Activated CD4-positive, alpha-beta memory T cell treated with anti-CD3 and anti-CD28 coated beads, Interleukin-2, amount 10 ng/mL, durations not matched to agents 7 days and 5 days (primary cell): ENCODE measurements around the gene STMN3. TPM values are rescaled to one million over a fixed set of nuclear protein-coding genes. Genes with fewer than 3 reads are reported as not detected.
A peak's percentile ranks its signal among the peaks of the same experiment; 100 is the strongest.
"Not testable (repeated sequence)": the region's sequence is repeated elsewhere in the genome, so short reads cannot be mapped to it uniquely, and the experiment has no call there.

Source experiments
- CTCF ChIA-PET: fragments of 350-600 bp; sonication (Branson Sonifier 250); formaldehyde crosslinking; loops from one replicate; lab custom pipeline; 2021; ENCODE audit warnings: antibody characterized with exemption, inconsistent platforms; lab: Charles Lee
- POLR2A ChIA-PET: fragments of 350-600 bp; sonication (Branson Sonifier 250); formaldehyde crosslinking; loops from one replicate; lab custom pipeline; 2021; ENCODE audit warnings: antibody characterized with exemption; lab: Charles Lee
- DNase-seq: peaks from one replicate; pipeline ENCODE4 v3.0.0-alpha.2; 2020
- H3K27ac Mint-ChIP-seq: one replicate; pipeline ENCODE4 v1.8.0; 2021; ENCODE audit warnings: mild to moderate bottlenecking, mixed read lengths
- H3K27me3 Mint-ChIP-seq: one replicate; pipeline ENCODE4 v1.8.0; 2021; ENCODE audit warnings: mixed read lengths
- H3K36me3 Mint-ChIP-seq: one replicate; pipeline ENCODE4 v1.8.0; 2021; ENCODE audit warnings: low read depth, mixed read lengths
- H3K4me1 Mint-ChIP-seq: one replicate; pipeline ENCODE4 v1.8.0; 2021; ENCODE audit warnings: mixed read lengths
- H3K4me3 Mint-ChIP-seq: one replicate; pipeline ENCODE4 v1.8.0; 2021; ENCODE audit warnings: mild to moderate bottlenecking, mixed read lengths
- H3K9me3 Mint-ChIP-seq: one replicate; pipeline ENCODE4 v1.8.0; 2021; ENCODE audit warnings: mixed read lengths
- total RNA-seq, 2 experiments: library from RNA; stranded (reverse); gene quantifications; one replicate each; pipeline ENCODE4 v1.2.3, GENCODE V29; 2021

The STMN3 gene
- total RNA-seq, 2 experiments from 2014 or later, result 20.9 to 23.8 TPM

GRCh38 chr20:63657260-63657936 lies 4.2 kb upstream of the STMN3 start:
- H3K4me1 Mint-ChIP-seq, result peaks cover 38% of the 10 kb centered on the region
- no peak for DNase-seq
- ChIA-PET POLR2A (interaction anchor here (0.6 to 1.6 kb wide), 18 partner anchors 8 to 323 kb away, joined by 3 to 18 read pairs (median 6); partner anchors contain the start of genes ARFRP1, GMEB2, HELZ2 and LIME1), CTCF (interaction anchor here (1.0 to 2.9 kb wide), 5 partner anchors 11 to 120 kb away, joined by 4 to 22 read pairs (median 5); partner anchors contain the start of genes LIME1 and PTK6)
- peaks cover 14% of the 10 kb centered on the region for H3K36me3 Mint-ChIP-seq
- no peaks in the 10 kb centered on the region for H3K9me3 Mint-ChIP-seq
- peak overlapping the region; percentile 90 for H3K4me3 Mint-ChIP-seq
- H3K27ac Mint-ChIP-seq, result peak overlapping the region; percentile 85
- peaks cover 3% of the 10 kb centered on the region for H3K27me3 Mint-ChIP-seq

DNA sequence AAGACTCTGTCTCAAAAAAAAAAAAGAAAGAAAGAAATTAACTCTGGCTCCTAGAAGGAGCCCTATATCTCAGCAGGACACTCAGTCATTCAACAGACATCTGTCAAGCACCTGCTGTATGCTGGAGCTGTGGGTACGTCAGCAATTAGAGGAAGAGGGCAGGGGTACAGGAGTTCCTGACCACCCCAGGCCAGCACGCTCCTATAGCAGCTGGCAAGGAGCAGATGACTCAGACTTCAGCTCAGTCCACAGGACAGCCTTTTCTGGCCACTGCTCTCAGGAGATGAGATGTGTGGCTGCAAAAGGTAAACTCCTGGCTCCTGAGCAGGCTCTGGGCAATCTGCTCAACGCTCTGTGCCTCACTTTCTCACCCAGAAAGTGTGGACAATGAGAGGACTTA lies 3.2 kb upstream of the STMN3 start:
- POLR2A ChIA-PET, result interaction anchor here (0.6 to 0.8 kb wide), 2 partner anchors 17 to 148 kb away, joined by 3 read pairs; no protein-coding TSS in a partner anchor
- H3K27ac Mint-ChIP-seq, result no peak overlapping the region
- H3K4me1 Mint-ChIP-seq, result peaks cover 42% of the 10 kb centered on the region
- DNase-seq, result no peak
- no peak overlapping the region for H3K4me3 Mint-ChIP-seq
- H3K27me3 Mint-ChIP-seq, result peaks cover 6% of the 10 kb centered on the region
- CTCF ChIA-PET, result interaction anchor here (2.9 kb wide), 1 partner anchor 14 kb away, joined by 22 read pairs; no protein-coding TSS in a partner anchor
- no peaks in the 10 kb centered on the region for H3K9me3 Mint-ChIP-seq
- H3K36me3 Mint-ChIP-seq, result peaks cover 11% of the 10 kb centered on the region

DNA sequence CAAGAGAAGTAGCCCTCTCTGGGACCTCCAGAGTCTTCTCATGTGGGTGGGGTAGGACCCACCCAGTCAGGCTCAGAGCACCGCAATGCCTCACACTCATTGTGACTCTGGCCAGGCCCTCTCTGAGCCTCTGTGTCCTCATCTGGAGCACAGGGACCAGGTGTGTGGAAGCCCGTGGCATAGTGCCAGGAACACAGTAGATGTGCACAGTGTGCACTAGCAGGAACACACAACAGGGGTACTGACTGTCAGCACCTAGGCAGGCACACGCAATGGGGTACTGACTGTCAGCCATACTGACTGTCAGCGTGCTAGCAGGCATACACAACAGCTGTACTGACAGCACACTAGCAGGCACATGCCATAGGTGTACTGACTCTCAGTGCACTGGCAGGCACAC lies 2.0 kb upstream of the STMN3 start:
- POLR2A ChIA-PET, result no interaction called here
- H3K27ac Mint-ChIP-seq, result no peak overlapping the region
- no peaks in the 10 kb centered on the region for H3K9me3 Mint-ChIP-seq
- peaks cover 42% of the 10 kb centered on the region for H3K4me1 Mint-ChIP-seq
- DNase-seq, result no peak
- peaks cover 8% of the 10 kb centered on the region for H3K36me3 Mint-ChIP-seq
- H3K27me3 Mint-ChIP-seq, result peaks cover 12% of the 10 kb centered on the region
- CTCF ChIA-PET, result no interaction called here
- H3K4me3 Mint-ChIP-seq, result no peak overlapping the region

- peaks cover 7% of the 10 kb centered on the region for H3K36me3 Mint-ChIP-seq
- H3K9me3 Mint-ChIP-seq, result no peaks in the 10 kb centered on the region
- peaks cover 32% of the 10 kb centered on the region for H3K4me1 Mint-ChIP-seq
- peak overlapping the region; percentile 63 for H3K4me3 Mint-ChIP-seq
- peaks cover 12% of the 10 kb centered on the region for H3K27me3 Mint-ChIP-seq
- ChIA-PET CTCF (interaction anchor here (1.3 kb wide), 1 partner anchor 12 kb away, joined by 4 read pairs; no protein-coding TSS in a partner anchor), POLR2A (interaction anchor here (0.9 to 1.5 kb wide), 2 partner anchors 18 to 133 kb away, joined by 4 to 7 read pairs; no protein-coding TSS in a partner anchor)
- DNase-seq, result no peak
- no peak overlapping the region for H3K27ac Mint-ChIP-seq
Measured at GRCh38 chr20:63653974-63654668, 897 bp upstream of the STMN3 start.

GRCh38 chr20:63652192-63652980 lies 838 bp downstream of the STMN3 start:
- ChIA-PET POLR2A (interaction anchor here (1.0 to 2.1 kb wide), 6 partner anchors 10 to 115 kb away, joined by 3 to 11 read pairs (median 6); partner anchors contain the start of genes GMEB2 and PTK6), CTCF (interaction anchor here (1.1 kb wide), 1 partner anchor 11 kb away, joined by 5 read pairs; no protein-coding TSS in a partner anchor)
- H3K4me3 Mint-ChIP-seq, result peak overlapping the region; percentile 4
- DNase-seq, result no peak
- peaks cover 12% of the 10 kb centered on the region for H3K27me3 Mint-ChIP-seq
- H3K36me3 Mint-ChIP-seq, result no peaks in the 10 kb centered on the region
- no peaks in the 10 kb centered on the region for H3K9me3 Mint-ChIP-seq
- peaks cover 18% of the 10 kb centered on the region for H3K4me1 Mint-ChIP-seq
- no peak overlapping the region for H3K27ac Mint-ChIP-seq

- H3K27ac Mint-ChIP-seq, result no peak overlapping the region
- ChIA-PET POLR2A (interaction anchor here (1.7 to 2.1 kb wide), 2 partner anchors 10 to 24 kb away, joined by 5 to 11 read pairs; partner anchors contain the start of gene GMEB2), CTCF (interaction anchor here (1.1 kb wide), 1 partner anchor 10 kb away, joined by 5 read pairs; no protein-coding TSS in a partner anchor)
Measured at GRCh38 chr20:63651942-63652191, 1.4 kb downstream of the STMN3 start.

DNA sequence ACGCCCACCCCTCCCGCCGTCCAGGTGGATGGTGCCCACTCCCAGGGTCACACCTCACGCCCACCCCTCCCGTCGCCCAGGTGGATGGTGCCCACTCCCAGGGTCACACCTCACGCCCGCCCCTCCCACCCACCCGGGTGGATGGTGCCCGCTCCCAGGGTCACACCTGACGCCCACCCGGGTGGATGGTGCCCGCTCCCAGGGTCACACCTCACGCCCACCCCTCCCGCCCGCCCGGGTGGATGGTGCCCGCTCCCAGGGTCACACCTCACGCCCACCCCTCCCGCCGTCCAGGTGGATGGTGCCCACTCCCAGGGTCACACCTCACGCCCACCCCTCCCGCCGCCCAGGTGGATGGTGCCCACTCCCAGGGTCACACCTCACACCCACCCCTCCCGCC lies 2.7 kb downstream of the STMN3 start:
- DNase-seq, H3K27ac Mint-ChIP-seq, H3K36me3 Mint-ChIP-seq, H3K4me3 Mint-ChIP-seq, H3K9me3 Mint-ChIP-seq, CTCF ChIA-PET: not testable (repeated sequence)
- H3K4me1 Mint-ChIP-seq, result peaks cover 16% of the 10 kb centered on the region
- POLR2A ChIA-PET, result interaction anchor here (1.7 kb wide), 1 partner anchor 23 kb away, joined by 5 read pairs; the partner anchor contains the start of gene GMEB2
- peaks cover 12% of the 10 kb centered on the region for H3K27me3 Mint-ChIP-seq

More at GRCh38 chr20:63651942-63652191, 1.4 kb downstream of the STMN3 start:
- peaks cover 12% of the 10 kb centered on the region for H3K27me3 Mint-ChIP-seq
- H3K36me3 Mint-ChIP-seq, result no peaks in the 10 kb centered on the region
- H3K4me3 Mint-ChIP-seq, result peak overlapping the region; percentile 58
- DNase-seq, result no peak
- H3K9me3 Mint-ChIP-seq, result no peaks in the 10 kb centered on the region
- H3K4me1 Mint-ChIP-seq, result peaks cover 16% of the 10 kb centered on the region

DNA sequence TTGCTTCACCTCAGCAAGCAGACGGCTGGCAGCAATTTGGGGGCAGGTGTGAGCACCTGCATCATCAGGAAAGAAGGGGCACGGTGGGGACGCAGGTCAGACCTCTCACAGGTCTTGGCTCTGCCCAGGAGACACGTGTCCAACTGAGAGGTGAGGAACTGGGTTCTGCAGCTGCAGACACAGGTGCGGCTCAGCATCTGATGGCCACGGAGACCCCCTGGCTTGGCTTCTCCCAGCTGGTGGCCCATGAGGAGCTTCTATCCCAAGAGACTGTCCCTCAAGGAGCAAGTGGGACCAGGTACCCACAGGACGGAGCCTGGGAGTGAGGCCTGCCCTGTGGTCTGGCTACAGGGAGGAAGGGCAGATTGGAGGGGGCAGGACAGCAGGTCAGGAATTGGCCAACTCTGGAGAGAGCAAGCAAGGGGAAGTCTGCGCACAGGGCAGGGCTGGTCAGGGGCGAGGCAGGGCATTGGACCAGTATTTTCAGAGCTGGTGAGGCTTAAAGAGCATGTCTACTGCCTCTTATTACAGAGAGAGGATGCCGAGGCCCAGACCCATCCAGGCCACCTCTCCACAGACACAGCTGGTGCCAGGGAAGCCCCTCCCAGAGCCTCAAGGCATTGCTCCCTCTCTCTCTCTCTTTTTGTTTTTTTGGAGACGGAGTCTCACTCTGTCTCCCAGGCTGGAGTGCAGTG lies 4.2 kb downstream of the STMN3 start:
- peaks cover 13% of the 10 kb centered on the region for H3K27me3 Mint-ChIP-seq
- no peaks in the 10 kb centered on the region for H3K36me3 Mint-ChIP-seq
- ChIA-PET POLR2A (interaction anchor here (0.7 to 1.2 kb wide), 2 partner anchors 9 kb away, joined by 3 read pairs; partner anchors contain the start of gene RTEL1), CTCF (no interaction called here)
- no peak overlapping the region for H3K27ac Mint-ChIP-seq
- peaks cover 9% of the 10 kb centered on the region for H3K4me1 Mint-ChIP-seq
- H3K4me3 Mint-ChIP-seq, result no peak overlapping the region
- H3K9me3 Mint-ChIP-seq, result no peaks in the 10 kb centered on the region
- DNase-seq, result no peak

GRCh38 chr20:63648190-63648589 lies 5.0 kb downstream of the STMN3 start:
- DNase-seq, result no peak
- no peaks in the 10 kb centered on the region for H3K36me3 Mint-ChIP-seq
- POLR2A ChIA-PET, result interaction anchor here (1.2 kb wide), 1 partner anchor 10 kb away, joined by 3 read pairs; the partner anchor contains the start of gene RTEL1
- H3K27ac Mint-ChIP-seq, result no peak overlapping the region
- CTCF ChIA-PET, result no interaction called here
- no peaks in the 10 kb centered on the region for H3K9me3 Mint-ChIP-seq
- peaks cover 10% of the 10 kb centered on the region for H3K4me1 Mint-ChIP-seq
- H3K4me3 Mint-ChIP-seq, result no peak overlapping the region
- H3K27me3 Mint-ChIP-seq, result peaks cover 12% of the 10 kb centered on the region

GRCh38 chr20:63645218-63645617 lies 8.0 kb downstream of the STMN3 start:
- Mint-ChIP-seq H3K4me3 (no peak overlapping the region), H3K27me3 (peaks cover 3% of the 10 kb centered on the region), H3K27ac (no peak overlapping the region), H3K4me1 (peaks cover 7% of the 10 kb centered on the region), H3K36me3 (no peaks in the 10 kb centered on the region), H3K9me3 (no peaks in the 10 kb centered on the region)
- POLR2A ChIA-PET, result interaction anchor here (1.1 to 1.7 kb wide), 2 partner anchors 13 to 18 kb away, joined by 5 to 7 read pairs; partner anchors contain the start of genes GMEB2 and RTEL1
- CTCF ChIA-PET, result no interaction called here
- DNase-seq, result no peak

- Mint-ChIP-seq H3K36me3 (peaks cover 7% of the 10 kb centered on the region), H3K4me3 (peak overlapping the region; percentile 24), H3K27me3 (peaks cover 3% of the 10 kb centered on the region), H3K4me1 (peaks cover 16% of the 10 kb centered on the region), H3K9me3 (no peaks in the 10 kb centered on the region), H3K27ac (no peak overlapping the region)
- ChIA-PET CTCF (interaction anchor here (2.9 kb wide), 1 partner anchor 13 kb away, joined by 22 read pairs; the partner anchor contains the start of gene RTEL1), POLR2A (interaction anchor here (0.9 to 3.6 kb wide), 2 partner anchors 9 to 14 kb away, joined by 3 to 18 read pairs; partner anchors contain the start of gene RTEL1)
- DNase-seq, result no peak
Measured at GRCh38 chr20:63643946-63644345, 9.3 kb downstream of the STMN3 start.
